ENCODE results near the gene PLCL1.

The PLCL1 gene

DNA sequence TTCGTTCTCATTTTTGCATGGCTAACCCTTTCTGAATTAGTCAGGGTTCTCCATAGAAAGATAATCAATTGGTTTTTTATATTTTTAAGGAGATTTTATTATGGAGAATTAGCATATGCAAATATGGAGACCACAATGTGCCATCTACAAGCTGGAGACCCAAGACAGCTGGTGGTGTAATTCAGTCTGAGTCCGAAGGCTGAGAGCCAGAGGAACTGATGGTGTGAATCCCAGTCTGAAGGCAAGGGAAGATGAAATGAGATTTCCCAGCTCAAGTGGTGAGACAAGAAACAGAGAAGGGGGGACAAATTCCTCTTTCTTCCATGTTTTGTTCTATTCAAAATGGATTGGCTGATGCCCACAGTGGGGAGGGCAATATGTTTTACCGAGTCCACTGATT is 80.7 kb downstream of the PLCL1 start:
- Histone ChIP-seq H3K4me2 (no peak overlapping the region), H3K4me3 (IDR thresholded peaks at IDR 0.05; ENCODE audit: insufficient read depth, low read depth, low read length) (no peak overlapping the region), H3K27ac (no peak overlapping the region), H4K20me1 (ENCODE audit: insufficient read depth) (no peaks in the 10 kb centered on the region), H3K4me1 (ENCODE audit: low read depth, poor library complexity, severe bottlenecking) (no peaks in the 10 kb centered on the region), H3K36me3 (ENCODE audit: insufficient read depth) (no peaks in the 10 kb centered on the region), H3K79me2 (ENCODE audit: insufficient read depth, low read depth) (no peaks in the 10 kb centered on the region), H2AFZ (ENCODE audit: low read depth) (no peak overlapping the region), H3K27me3 (ENCODE audit: insufficient read depth, low read depth) (no peaks in the 10 kb centered on the region), H3K9ac (no peak overlapping the region)
- TF ChIP-seq, protein P1, sequence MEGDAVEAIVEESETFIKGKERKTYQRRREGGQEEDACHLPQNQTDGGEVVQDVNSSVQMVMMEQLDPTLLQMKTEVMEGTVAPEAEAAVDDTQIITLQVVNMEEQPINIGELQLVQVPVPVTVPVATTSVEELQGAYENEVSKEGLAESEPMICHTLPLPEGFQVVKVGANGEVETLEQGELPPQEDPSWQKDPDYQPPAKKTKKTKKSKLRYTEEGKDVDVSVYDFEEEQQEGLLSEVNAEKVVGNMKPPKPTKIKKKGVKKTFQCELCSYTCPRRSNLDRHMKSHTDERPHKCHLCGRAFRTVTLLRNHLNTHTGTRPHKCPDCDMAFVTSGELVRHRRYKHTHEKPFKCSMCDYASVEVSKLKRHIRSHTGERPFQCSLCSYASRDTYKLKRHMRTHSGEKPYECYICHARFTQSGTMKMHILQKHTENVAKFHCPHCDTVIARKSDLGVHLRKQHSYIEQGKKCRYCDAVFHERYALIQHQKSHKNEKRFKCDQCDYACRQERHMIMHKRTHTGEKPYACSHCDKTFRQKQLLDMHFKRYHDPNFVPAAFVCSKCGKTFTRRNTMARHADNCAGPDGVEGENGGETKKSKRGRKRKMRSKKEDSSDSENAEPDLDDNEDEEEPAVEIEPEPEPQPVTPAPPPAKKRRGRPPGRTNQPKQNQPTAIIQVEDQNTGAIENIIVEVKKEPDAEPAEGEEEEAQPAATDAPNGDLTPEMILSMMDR (conservative IDR thresholded peaks at IDR 0.05; ENCODE audit: low read depth, low read length), result no peak

DNA sequence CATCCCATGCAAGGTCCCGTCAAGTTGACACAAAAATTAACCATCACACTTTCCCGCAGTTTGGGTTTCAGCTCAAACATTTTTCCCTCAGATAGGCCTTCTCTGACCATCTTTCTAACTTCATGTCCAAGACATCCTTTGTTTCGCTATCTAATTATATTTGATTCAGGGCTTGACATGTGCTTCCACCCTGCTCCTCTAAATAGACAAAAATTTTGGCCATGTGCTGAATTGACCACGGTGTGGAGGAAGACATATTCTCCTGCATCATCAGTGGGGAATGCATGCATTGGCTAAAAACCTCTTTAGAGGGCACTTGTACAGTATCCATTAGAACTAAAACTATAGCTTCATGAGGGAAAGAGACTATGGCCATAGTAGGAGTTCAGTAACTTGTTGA is 81.2 kb downstream of the PLCL1 start:
- no peaks in the 10 kb centered on the region for H3K4me1 ChIP-seq (ENCODE audit: low read depth, poor library complexity, severe bottlenecking)
- H3K27ac ChIP-seq, result no peak overlapping the region
- H3K9ac ChIP-seq, result no peak overlapping the region
- no peaks in the 10 kb centered on the region for H4K20me1 ChIP-seq (ENCODE audit: insufficient read depth)
- no peaks in the 10 kb centered on the region for H3K79me2 ChIP-seq (ENCODE audit: insufficient read depth, low read depth)
- no peak overlapping the region for H3K4me2 ChIP-seq
- no peak overlapping the region for H2AFZ ChIP-seq (ENCODE audit: low read depth)
- no peak overlapping the region for H3K4me3 ChIP-seq (IDR thresholded peaks at IDR 0.05; ENCODE audit: insufficient read depth, low read depth, low read length)
- no peaks in the 10 kb centered on the region for H3K27me3 ChIP-seq (ENCODE audit: insufficient read depth, low read depth)
- TF ChIP-seq, protein P1 (conservative IDR thresholded peaks at IDR 0.05; ENCODE audit: low read depth, low read length), result no peak
- H3K36me3 ChIP-seq (ENCODE audit: insufficient read depth), result no peaks in the 10 kb centered on the region

DNA sequence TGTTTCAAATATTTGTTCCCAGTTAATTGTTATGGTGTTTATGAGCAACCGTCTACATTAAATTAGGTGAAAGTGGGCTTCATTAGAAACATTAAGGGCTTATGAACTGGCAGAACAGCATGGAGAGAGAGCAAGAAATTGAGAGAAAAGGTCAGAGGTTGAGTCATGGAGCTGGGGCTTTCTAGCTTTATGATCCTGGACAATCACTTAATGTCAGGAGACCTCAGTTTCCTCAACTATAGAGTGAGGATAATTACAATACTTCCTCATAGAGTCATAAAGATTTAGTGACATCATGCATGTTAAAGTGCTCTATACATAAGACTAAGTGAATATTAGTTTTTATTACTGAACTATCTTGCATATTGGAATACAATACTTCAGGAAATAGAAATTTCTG is 83.9 kb downstream of the PLCL1 start:
- Histone ChIP-seq H3K27ac (no peak overlapping the region), H3K4me3 (IDR thresholded peaks at IDR 0.05; ENCODE audit: insufficient read depth, low read depth, low read length) (no peak overlapping the region), H3K4me1 (ENCODE audit: low read depth, poor library complexity, severe bottlenecking) (no peaks in the 10 kb centered on the region), H3K4me2 (no peak overlapping the region), H4K20me1 (ENCODE audit: insufficient read depth) (no peaks in the 10 kb centered on the region), H3K27me3 (ENCODE audit: insufficient read depth, low read depth) (no peaks in the 10 kb centered on the region), H3K36me3 (ENCODE audit: insufficient read depth) (no peaks in the 10 kb centered on the region), H2AFZ (ENCODE audit: low read depth) (no peak overlapping the region), H3K79me2 (ENCODE audit: insufficient read depth, low read depth) (no peaks in the 10 kb centered on the region), H3K9ac (no peak overlapping the region)
- TF ChIP-seq, protein P1 (conservative IDR thresholded peaks at IDR 0.05; ENCODE audit: low read depth, low read length), result no peak

DNA sequence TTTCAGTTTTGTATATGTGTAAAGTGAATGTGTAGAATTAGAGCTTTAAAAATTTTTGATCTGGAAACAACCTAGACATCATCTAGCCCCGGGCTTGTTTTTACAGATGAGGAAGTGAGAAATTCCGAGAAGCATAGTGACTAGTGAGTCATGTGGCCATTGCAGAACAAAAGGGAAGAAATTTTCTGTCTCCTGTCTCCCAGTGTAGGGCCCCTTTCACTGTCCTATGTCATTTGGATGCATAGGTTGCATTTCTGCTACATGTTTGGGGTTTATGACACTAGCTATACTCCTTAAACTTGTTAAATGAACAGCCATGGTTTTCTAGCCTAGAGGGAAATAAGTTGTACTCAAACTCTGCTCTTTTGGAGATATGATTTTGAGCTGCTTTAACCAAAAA is 84.6 kb downstream of the PLCL1 start:
- H3K79me2 ChIP-seq (ENCODE audit: insufficient read depth, low read depth), result no peaks in the 10 kb centered on the region
- H4K20me1 ChIP-seq (ENCODE audit: insufficient read depth), result no peaks in the 10 kb centered on the region
- no peak overlapping the region for H2AFZ ChIP-seq (ENCODE audit: low read depth)
- H3K4me3 ChIP-seq (IDR thresholded peaks at IDR 0.05; ENCODE audit: insufficient read depth, low read depth, low read length), result no peak overlapping the region
- H3K4me1 ChIP-seq (ENCODE audit: low read depth, poor library complexity, severe bottlenecking), result no peaks in the 10 kb centered on the region
- TF ChIP-seq, protein P1 (conservative IDR thresholded peaks at IDR 0.05; ENCODE audit: low read depth, low read length), result no peak
- no peaks in the 10 kb centered on the region for H3K36me3 ChIP-seq (ENCODE audit: insufficient read depth)
- H3K27ac ChIP-seq, result no peak overlapping the region
- H3K4me2 ChIP-seq, result no peak overlapping the region
- H3K9ac ChIP-seq, result no peak overlapping the region
- no peaks in the 10 kb centered on the region for H3K27me3 ChIP-seq (ENCODE audit: insufficient read depth, low read depth)

DNA sequence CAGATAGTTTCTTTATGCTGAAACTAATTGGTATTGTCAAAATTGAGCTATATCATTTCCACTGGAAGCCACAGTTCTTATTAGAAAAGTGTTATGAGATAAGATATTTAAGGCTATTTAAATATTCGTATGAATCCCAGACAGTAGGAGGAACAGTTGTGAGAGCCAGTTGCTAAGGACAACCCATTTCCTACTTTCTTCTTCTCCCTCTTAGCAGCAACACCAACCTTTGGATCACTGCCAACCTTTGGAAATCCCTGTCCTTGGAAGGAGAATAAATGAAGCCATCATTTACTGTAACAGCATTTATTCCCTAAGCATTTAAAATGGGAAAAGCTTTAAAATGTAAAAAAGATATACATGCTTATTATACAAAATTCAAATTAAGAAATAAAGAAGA is 85.8 kb downstream of the PLCL1 start:
- H3K9ac ChIP-seq, result no peak overlapping the region
- no peak overlapping the region for H2AFZ ChIP-seq (ENCODE audit: low read depth)
- no peak overlapping the region for H3K27ac ChIP-seq
- no peaks in the 10 kb centered on the region for H3K4me1 ChIP-seq (ENCODE audit: low read depth, poor library complexity, severe bottlenecking)
- no peaks in the 10 kb centered on the region for H4K20me1 ChIP-seq (ENCODE audit: insufficient read depth)
- H3K4me3 ChIP-seq (IDR thresholded peaks at IDR 0.05; ENCODE audit: insufficient read depth, low read depth, low read length), result no peak overlapping the region
- H3K4me2 ChIP-seq, result no peak overlapping the region
- no peaks in the 10 kb centered on the region for H3K27me3 ChIP-seq (ENCODE audit: insufficient read depth, low read depth)
- TF ChIP-seq, protein P1 (conservative IDR thresholded peaks at IDR 0.05; ENCODE audit: low read depth, low read length), result no peak
- H3K79me2 ChIP-seq (ENCODE audit: insufficient read depth, low read depth), result no peaks in the 10 kb centered on the region
- H3K36me3 ChIP-seq (ENCODE audit: insufficient read depth), result no peaks in the 10 kb centered on the region

Data from KMS-11 (cell line).